Spinal cord (tissue), 10 donors: ENCODE measurements around the gene ACTRT2. TPM values are rescaled to one million over a fixed set of nuclear protein-coding genes. Genes with fewer than 3 reads are reported as not detected.

ENCODE experiments used
- DNase-seq, 6 donors: peaks; one replicate each; pipeline versions ENCODE4 v3.0.0 to v3.0.0-alpha.2; 2013 to 2015; ENCODE audit warnings: low spot score in 6 of 6, low read depth in 4 of 6
- H3K27ac ChIP-seq: one replicate; pipeline ENCODE4 v1.5.1; 2013; ENCODE audit warnings: low read depth, low read length, control low read depth
- H3K27me3 ChIP-seq: one replicate; pipeline ENCODE4 v1.6.1; 2013; ENCODE audit warnings: low read length; ENCODE audit not compliant: control insufficient read depth, insufficient read depth
- H3K36me3 ChIP-seq: one replicate; pipeline ENCODE4 v1.6.1; 2013; ENCODE audit warnings: low read length; ENCODE audit not compliant: control insufficient read depth, insufficient read depth
- H3K4me1 ChIP-seq: one replicate; pipeline ENCODE4 v1.6.1; 2013; ENCODE audit warnings: low read length; ENCODE audit not compliant: control insufficient read depth, insufficient read depth
- H3K4me3 ChIP-seq: one replicate; pipeline ENCODE4 v1.5.1; 2013; ENCODE audit warnings: low read depth, low read length, control low read depth
- H3K9me3 ChIP-seq: one replicate; pipeline ENCODE4 v1.6.1; 2013; ENCODE audit warnings: low read length; ENCODE audit not compliant: control insufficient read depth, insufficient read depth
- WGBS: methylation state at CpG from one replicate; pipeline ENCODE4 v1.1.5; 2013; ENCODE audit warnings: missing lambda C conversion rate; ENCODE audit not compliant: insufficient coverage; 5-methylcytosine and 5-hydroxymethylcytosine counted together
- polyA plus RNA-seq, 2 donors: library from polyadenylated mRNA; unstranded; fragments of 120-200 nt; gene quantifications; one replicate each; pipeline ENCODE4 v1.2.1, GENCODE V29; 2013; ENCODE audit not compliant: insufficient read length in 2 of 2
- total RNA-seq, 2 donors: library from RNA; depleted of rRNA in 1 of 2; stranded (reverse); fragments of 120-200 nt in 1 of 2; fragments of >200 nt in 1 of 2; gene quantifications; one replicate each; pipeline versions ENCODE4 v1.2.3 to v1.2.4, GENCODE V29; 2013 to 2014
- donor health status: healthy.

ACTRT2 gene
- total and polyA plus RNA-seq, 4 donors, result not detected

GRCh38 chr1:3065797-3066196 lies 44.5 kb downstream of the ACTRT2 start:
- Histone ChIP-seq H3K4me1 (peaks cover 63% of the 10 kb centered on the region), H3K27me3 (peaks cover 77% of the 10 kb centered on the region), H3K4me3 (peak overlapping the region; percentile 11), H3K36me3 (peaks cover 7% of the 10 kb centered on the region), H3K27ac (no peak overlapping the region), H3K9me3 (no peaks in the 10 kb centered on the region)
- 76% methylated on average over 7 of the region's 7 CpGs for WGBS
- no peak for DNase-seq

DNA sequence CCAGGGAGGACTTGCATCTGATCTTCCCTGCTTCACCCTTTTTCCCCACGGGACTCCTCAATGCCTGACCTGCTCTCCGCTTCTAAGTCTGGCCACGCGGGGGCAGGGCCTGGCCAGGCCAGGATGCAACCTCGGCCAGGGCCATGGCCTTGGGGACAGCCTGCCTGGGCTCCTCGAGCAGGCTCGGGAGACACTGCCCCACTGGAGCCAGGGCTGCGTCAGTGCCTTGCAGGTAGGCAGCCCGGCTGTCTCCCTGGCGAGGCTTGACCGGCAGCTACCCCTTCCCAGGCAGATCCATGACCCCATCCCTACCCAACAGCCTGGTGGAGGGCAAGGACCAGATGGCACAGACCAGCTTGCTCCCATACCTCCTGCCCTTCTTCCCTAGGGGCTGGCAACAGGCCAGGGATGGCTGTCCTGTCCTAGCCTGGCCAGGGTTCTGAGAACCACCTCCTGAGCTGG lies 45.0 kb downstream of the ACTRT2 start:
- peaks cover 79% of the 10 kb centered on the region for H3K27me3 ChIP-seq
- H3K27ac ChIP-seq, result no peak overlapping the region
- 52% methylated on average over 11 of the region's 11 CpGs for WGBS
- H3K4me1 ChIP-seq, result peaks cover 67% of the 10 kb centered on the region
- H3K9me3 ChIP-seq, result no peaks in the 10 kb centered on the region
- H3K4me3 ChIP-seq, result peak overlapping the region; percentile 37
- DNase-seq, result peak in 1 of 6 donors; percentile 26
- peaks cover 7% of the 10 kb centered on the region for H3K36me3 ChIP-seq

GRCh38 chr1:3066826-3067225 lies 45.6 kb downstream of the ACTRT2 start:
- H3K27me3 ChIP-seq, result peaks cover 79% of the 10 kb centered on the region
- H3K9me3 ChIP-seq, result no peaks in the 10 kb centered on the region
- H3K27ac ChIP-seq, result no peak overlapping the region
- H3K4me3 ChIP-seq, result peak overlapping the region; percentile 37
- 62% methylated on average over 4 of the region's 10 CpGs for WGBS
- peaks cover 67% of the 10 kb centered on the region for H3K4me1 ChIP-seq
- DNase-seq, result no peak
- peaks cover 7% of the 10 kb centered on the region for H3K36me3 ChIP-seq

- peaks cover 68% of the 10 kb centered on the region for H3K4me1 ChIP-seq
- peak overlapping the region; percentile 37 for H3K4me3 ChIP-seq
- peaks cover 79% of the 10 kb centered on the region for H3K27me3 ChIP-seq
- DNase-seq, result no peak
- H3K36me3 ChIP-seq, result peaks cover 7% of the 10 kb centered on the region
- 29% methylated on average over 29 of the region's 29 CpGs for WGBS
- H3K27ac ChIP-seq, result no peak overlapping the region
- H3K9me3 ChIP-seq, result no peaks in the 10 kb centered on the region
These were observed 46.0 kb downstream of the ACTRT2 start for GRCh38 chr1:3067301-3067670.

GRCh38 chr1:3067671-3068563 lies 46.6 kb downstream of the ACTRT2 start:
- no peaks in the 10 kb centered on the region for H3K9me3 ChIP-seq
- peaks cover 80% of the 10 kb centered on the region for H3K27me3 ChIP-seq
- peak overlapping the region; percentile 69 for H3K27ac ChIP-seq
- H3K4me1 ChIP-seq, result peaks cover 74% of the 10 kb centered on the region
- no peak for DNase-seq
- 4% methylated on average over 82 of the region's 97 CpGs for WGBS
- peak overlapping the region; percentile 39 for H3K4me3 ChIP-seq
- H3K36me3 ChIP-seq, result peaks cover 10% of the 10 kb centered on the region

- DNase-seq, result peak in 2 of 6 donors; percentile 72 to 84
- H3K4me3 ChIP-seq, result peak within 1 kb of the TSS; percentile 39
- H3K9me3 ChIP-seq, result no peaks in the 10 kb centered on the region
- peaks cover 79% of the 10 kb centered on the region for H3K27me3 ChIP-seq
- peaks cover 12% of the 10 kb centered on the region for H3K36me3 ChIP-seq
- 0% methylated on average over 89 of the region's 106 CpGs for WGBS
- H3K27ac ChIP-seq, result peak within 1 kb of the TSS; percentile 69
- H3K4me1 ChIP-seq, result peaks cover 73% of the 10 kb centered on the region
These were observed 47.5 kb downstream of the ACTRT2 start, which contains the start of gene PRDM16 for GRCh38 chr1:3068564-3069431. Gene PRDM16 (plus strand): TSS chr1:3069203. CDS start chr1:3069260, 57 bp downstream.

- peak overlapping the region; percentile 31 for H3K4me3 ChIP-seq
- H3K36me3 ChIP-seq, result peaks cover 12% of the 10 kb centered on the region
- DNase-seq, result peak in 2 of 6 donors; percentile 86 to 92
- H3K27me3 ChIP-seq, result peaks cover 79% of the 10 kb centered on the region
- peaks cover 73% of the 10 kb centered on the region for H3K4me1 ChIP-seq
- H3K27ac ChIP-seq, result peak overlapping the region; percentile 52
- 0% methylated on average over 64 of the region's 91 CpGs for WGBS
- no peaks in the 10 kb centered on the region for H3K9me3 ChIP-seq
These were observed 48.4 kb downstream of the ACTRT2 start for GRCh38 chr1:3069491-3070308.

- no peak overlapping the region for H3K27ac ChIP-seq
- no peaks in the 10 kb centered on the region for H3K9me3 ChIP-seq
- peaks cover 74% of the 10 kb centered on the region for H3K4me1 ChIP-seq
- H3K27me3 ChIP-seq, result peaks cover 77% of the 10 kb centered on the region
- peaks cover 12% of the 10 kb centered on the region for H3K36me3 ChIP-seq
- H3K4me3 ChIP-seq, result no peak overlapping the region
- under 1% methylated on average over 57 of the region's 57 CpGs for WGBS
- no peak for DNase-seq
These were observed 49.0 kb downstream of the ACTRT2 start for GRCh38 chr1:3070309-3070643.
